Measurements from ENCODE around the gene ANKRD24. TPM values are rescaled to one million over a fixed set of nuclear protein-coding genes. Genes with fewer than 3 reads are reported as not detected.
A peak's percentile ranks its signal among the peaks of the same experiment; 100 is the strongest.

ANKRD24 gene
- total RNA-seq, 1 donor from 2014 or later = 0.82 TPM

- no peak overlapping the region for H3K27ac Mint-ChIP-seq (ENCODE audit: unreplicated experiment)
Observed at GRCh38 chr19:4257025-4257424, 74.5 kb downstream of the ANKRD24 start.

GRCh38 chr19:4258181-4258580, 75.7 kb downstream of the ANKRD24 start:
- Mint-ChIP-seq H3K9me3 (ENCODE audit: unreplicated experiment) (no peaks in the 10 kb centered on the region), H3K36me3 (ENCODE audit: low read depth, unreplicated experiment) (peaks cover 32% of the 10 kb centered on the region), H3K27me3 (ENCODE audit: unreplicated experiment) (peaks cover 2% of the 10 kb centered on the region), H3K4me3 (ENCODE audit: unreplicated experiment) (no peak overlapping the region), H3K4me1 (ENCODE audit: unreplicated experiment) (no peaks in the 10 kb centered on the region), H3K27ac (ENCODE audit: unreplicated experiment) (no peak overlapping the region)
- no peak for TF ChIP-seq CTCF (IDR thresholded peaks at IDR 0.05; ENCODE audit: unreplicated experiment)
- no peak for DNase-seq (ENCODE audit: low spot score)

More at GRCh38 chr19:4257025-4257424, 74.5 kb downstream of the ANKRD24 start:
- no peaks in the 10 kb centered on the region for H3K4me1 Mint-ChIP-seq (ENCODE audit: unreplicated experiment)
- H3K36me3 Mint-ChIP-seq (ENCODE audit: low read depth, unreplicated experiment) = peaks cover 39% of the 10 kb centered on the region
- H3K27me3 Mint-ChIP-seq (ENCODE audit: unreplicated experiment) = peaks cover 2% of the 10 kb centered on the region
- peak overlapping the region; percentile 21 for H3K4me3 Mint-ChIP-seq (ENCODE audit: unreplicated experiment)
- no peak for DNase-seq (ENCODE audit: low spot score)
- no peak for TF ChIP-seq CTCF (IDR thresholded peaks at IDR 0.05; ENCODE audit: unreplicated experiment)
- H3K9me3 Mint-ChIP-seq (ENCODE audit: unreplicated experiment) = no peaks in the 10 kb centered on the region

- Mint-ChIP-seq H3K9me3 (ENCODE audit: unreplicated experiment) (no peaks in the 10 kb centered on the region), H3K4me3 (ENCODE audit: unreplicated experiment) (no peak overlapping the region), H3K27me3 (ENCODE audit: unreplicated experiment) (peaks cover 2% of the 10 kb centered on the region), H3K36me3 (ENCODE audit: low read depth, unreplicated experiment) (peaks cover 18% of the 10 kb centered on the region), H3K27ac (ENCODE audit: unreplicated experiment) (no peak overlapping the region), H3K4me1 (ENCODE audit: unreplicated experiment) (peaks cover 4% of the 10 kb centered on the region)
- TF ChIP-seq CTCF (IDR thresholded peaks at IDR 0.05; ENCODE audit: unreplicated experiment) = no peak
- DNase-seq (ENCODE audit: low spot score) = no peak
Observed at GRCh38 chr19:4260613-4261191, 78.2 kb downstream of the ANKRD24 start.

- no peak for TF ChIP-seq CTCF (IDR thresholded peaks at IDR 0.05; ENCODE audit: unreplicated experiment)
- Mint-ChIP-seq H3K27ac (ENCODE audit: unreplicated experiment) (no peak overlapping the region), H3K4me3 (ENCODE audit: unreplicated experiment) (no peak overlapping the region), H3K27me3 (ENCODE audit: unreplicated experiment) (peaks cover 2% of the 10 kb centered on the region), H3K36me3 (ENCODE audit: low read depth, unreplicated experiment) (peaks cover 15% of the 10 kb centered on the region), H3K4me1 (ENCODE audit: unreplicated experiment) (peaks cover 4% of the 10 kb centered on the region), H3K9me3 (ENCODE audit: unreplicated experiment) (no peaks in the 10 kb centered on the region)
- no peak for DNase-seq (ENCODE audit: low spot score)
Observed at GRCh38 chr19:4264812-4265211, 82.3 kb downstream of the ANKRD24 start.

GRCh38 chr19:4266253-4267000, 83.9 kb downstream of the ANKRD24 start:
- no peaks in the 10 kb centered on the region for H3K27me3 Mint-ChIP-seq (ENCODE audit: unreplicated experiment)
- no peaks in the 10 kb centered on the region for H3K9me3 Mint-ChIP-seq (ENCODE audit: unreplicated experiment)
- peaks cover 4% of the 10 kb centered on the region for H3K4me1 Mint-ChIP-seq (ENCODE audit: unreplicated experiment)
- TF ChIP-seq CTCF (IDR thresholded peaks at IDR 0.05; ENCODE audit: unreplicated experiment) = no peak
- H3K36me3 Mint-ChIP-seq (ENCODE audit: low read depth, unreplicated experiment) = peaks cover 10% of the 10 kb centered on the region
- peak overlapping the region; percentile 34 for H3K4me3 Mint-ChIP-seq (ENCODE audit: unreplicated experiment)
- no peak for DNase-seq (ENCODE audit: low spot score)
- H3K27ac Mint-ChIP-seq (ENCODE audit: unreplicated experiment) = no peak overlapping the region

Measured in endothelial cell (in vitro differentiated cells).